Measurements from ENCODE around the gene TRIOBP.

DNA sequence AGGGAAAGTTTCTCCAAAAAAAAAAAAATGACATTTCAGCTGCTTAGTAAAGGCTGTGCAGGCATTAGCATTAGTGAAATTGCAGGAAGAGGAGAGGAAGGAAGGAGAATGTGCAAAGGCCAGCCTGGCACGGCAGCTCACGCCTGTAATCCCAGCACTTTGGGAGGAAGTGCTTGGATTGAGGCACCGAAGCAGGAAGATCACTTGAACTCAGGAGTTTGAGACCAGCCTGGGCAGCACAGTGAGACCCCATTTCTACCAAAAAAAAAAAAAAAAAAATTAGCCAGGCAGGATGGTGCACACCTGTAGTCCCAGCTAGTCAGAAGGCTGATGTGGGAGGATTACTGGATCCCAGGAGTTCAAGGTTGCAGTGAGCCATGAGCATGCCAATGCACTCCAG, 7.8 kb downstream of the TRIOBP start:
- TF ChIP-seq, protein P1, sequence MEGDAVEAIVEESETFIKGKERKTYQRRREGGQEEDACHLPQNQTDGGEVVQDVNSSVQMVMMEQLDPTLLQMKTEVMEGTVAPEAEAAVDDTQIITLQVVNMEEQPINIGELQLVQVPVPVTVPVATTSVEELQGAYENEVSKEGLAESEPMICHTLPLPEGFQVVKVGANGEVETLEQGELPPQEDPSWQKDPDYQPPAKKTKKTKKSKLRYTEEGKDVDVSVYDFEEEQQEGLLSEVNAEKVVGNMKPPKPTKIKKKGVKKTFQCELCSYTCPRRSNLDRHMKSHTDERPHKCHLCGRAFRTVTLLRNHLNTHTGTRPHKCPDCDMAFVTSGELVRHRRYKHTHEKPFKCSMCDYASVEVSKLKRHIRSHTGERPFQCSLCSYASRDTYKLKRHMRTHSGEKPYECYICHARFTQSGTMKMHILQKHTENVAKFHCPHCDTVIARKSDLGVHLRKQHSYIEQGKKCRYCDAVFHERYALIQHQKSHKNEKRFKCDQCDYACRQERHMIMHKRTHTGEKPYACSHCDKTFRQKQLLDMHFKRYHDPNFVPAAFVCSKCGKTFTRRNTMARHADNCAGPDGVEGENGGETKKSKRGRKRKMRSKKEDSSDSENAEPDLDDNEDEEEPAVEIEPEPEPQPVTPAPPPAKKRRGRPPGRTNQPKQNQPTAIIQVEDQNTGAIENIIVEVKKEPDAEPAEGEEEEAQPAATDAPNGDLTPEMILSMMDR (CRISPR knock-in tag; IDR thresholded peaks at IDR 0.05) = no peak
- TF ChIP-seq THRA (CRISPR knock-in tag; IDR thresholded peaks at IDR 0.05; ENCODE audit: borderline replicate concordance) = no peak
- no peak for TF ChIP-seq SRSF4 (IDR thresholded peaks at IDR 0.05; ENCODE audit: low read depth, low read length, poor library complexity, severe bottlenecking)
- no peak for TF ChIP-seq CREM (IDR thresholded peaks at IDR 0.05)
- TF ChIP-seq CREM (CRISPR knock-in tag; IDR thresholded peaks at IDR 0.05) = no peak
- TF ChIP-seq ZNF768 (CRISPR knock-in tag; IDR thresholded peaks at IDR 0.05) = no peak
- TF ChIP-seq FOXA1 (IDR thresholded peaks at IDR 0.05) = no peak
- TF ChIP-seq FOXA1 (CRISPR knock-in tag; IDR thresholded peaks at IDR 0.05) = no peak
- TF ChIP-seq ZNF780A (CRISPR knock-in tag; IDR thresholded peaks at IDR 0.05) = no peak
- TF ChIP-seq MAZ (IDR thresholded peaks at IDR 0.05; ENCODE audit: borderline replicate concordance, low read depth, low read length) = no peak
- no peak for TF ChIP-seq MAZ (CRISPR knock-in tag; IDR thresholded peaks at IDR 0.05; ENCODE audit: low read depth)
- TF ChIP-seq NFRKB (IDR thresholded peaks at IDR 0.05) = no peak
- no peak for TF ChIP-seq ZFP36L1 (CRISPR knock-in tag; IDR thresholded peaks at IDR 0.05)
